Heart left ventricle (tissue), 13 donors: ENCODE measurements around the gene HHATL.

Experiments
- POLR2A ChIP-seq, 2 donors: fragments of 450-650 bp; IDR thresholded peaks; one replicate each; pipeline ENCODE4 v1.6.1; 2017; ENCODE audit warnings: antibody characterized with exemption in 2 of 2, mild to moderate bottlenecking in 2 of 2, moderate library complexity in 2 of 2
- TF ChIP-seq, protein P1 (sequence below), 12 donors: fragments of 200-600 bp; sonication (generic) in 4 of 12; IDR thresholded peaks; one replicate each; pipeline versions ENCODE4 v1.5.0 to v1.8.0; 2018 to 2022; ENCODE audit warnings: antibody characterized with exemption in 12 of 12, mild to moderate bottlenecking in 5 of 12
- donor health status: ischemic (EF 13 %, LVEDD 7.1; RV severe dilation, severe dysfunction).
- donor health status: DM: no; HTN: yes; CAD: no.
- donor health status: DM: no; HTN: no; CAD: no.
- donor health status: ischemic (EF 25% LVEDD 6.9; RV normal size, moderate dysfunction).
- donor health status: ischemic (EF 25% LVEDD 5.7; RV mildly dilated, moderate dysfunction).
- donor health status: ischemic (EF 35%, LVEDD 5.7; RV mildly dilated, moderate dysfunction).
- donor health status: nonischemic (EF 11% LVEDD 7.7; RV severe dilation, severe dysfunction).
- donor health status: DM: yes; HTN: yes; CAD: no.
- donor health status: PGD.
- donor health status: ischemic (EF 29% LVEDD 5.4; RV normal size, mild dysfunction).
- donor health status: nonischemic (EF 23%, LVEDD 6.1; RV moderate dilation, normal function).

DNA sequence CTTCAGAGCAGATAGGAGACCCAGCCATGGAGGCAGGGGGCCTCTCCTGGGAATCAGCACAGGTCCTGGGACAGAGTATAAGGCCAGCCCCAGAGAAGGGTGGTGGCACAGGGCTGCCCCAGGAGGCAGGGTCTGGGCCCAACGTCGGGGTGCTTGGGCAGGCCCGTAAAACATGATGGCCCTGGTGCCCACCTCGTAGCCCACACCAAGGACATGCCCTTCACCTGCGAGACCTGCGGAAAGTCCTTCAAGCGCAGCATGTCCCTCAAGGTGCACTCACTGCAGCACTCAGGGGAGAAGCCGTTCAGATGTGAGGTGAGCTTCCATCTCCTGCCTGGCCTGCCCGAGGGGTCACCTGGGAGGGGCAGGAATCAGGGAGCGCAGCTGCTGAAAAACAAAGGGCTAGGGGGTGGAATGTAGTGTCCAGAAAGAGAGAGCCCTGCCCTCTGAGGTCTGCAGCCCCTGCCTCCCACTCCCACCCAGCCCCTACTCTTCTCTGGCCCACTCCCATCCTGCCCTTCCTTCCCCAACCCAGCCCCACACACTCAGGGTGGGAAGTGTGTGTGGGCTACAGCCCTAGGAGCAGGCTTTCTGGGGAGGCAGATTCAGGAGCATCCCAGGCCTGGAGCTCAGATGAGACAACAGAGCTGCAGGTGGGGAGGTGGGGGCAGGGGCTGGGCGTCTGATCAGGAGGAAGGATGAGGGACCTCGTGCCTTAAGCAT, 39.6 kb downstream of the HHATL start:
- TF ChIP-seq, protein P1, sequence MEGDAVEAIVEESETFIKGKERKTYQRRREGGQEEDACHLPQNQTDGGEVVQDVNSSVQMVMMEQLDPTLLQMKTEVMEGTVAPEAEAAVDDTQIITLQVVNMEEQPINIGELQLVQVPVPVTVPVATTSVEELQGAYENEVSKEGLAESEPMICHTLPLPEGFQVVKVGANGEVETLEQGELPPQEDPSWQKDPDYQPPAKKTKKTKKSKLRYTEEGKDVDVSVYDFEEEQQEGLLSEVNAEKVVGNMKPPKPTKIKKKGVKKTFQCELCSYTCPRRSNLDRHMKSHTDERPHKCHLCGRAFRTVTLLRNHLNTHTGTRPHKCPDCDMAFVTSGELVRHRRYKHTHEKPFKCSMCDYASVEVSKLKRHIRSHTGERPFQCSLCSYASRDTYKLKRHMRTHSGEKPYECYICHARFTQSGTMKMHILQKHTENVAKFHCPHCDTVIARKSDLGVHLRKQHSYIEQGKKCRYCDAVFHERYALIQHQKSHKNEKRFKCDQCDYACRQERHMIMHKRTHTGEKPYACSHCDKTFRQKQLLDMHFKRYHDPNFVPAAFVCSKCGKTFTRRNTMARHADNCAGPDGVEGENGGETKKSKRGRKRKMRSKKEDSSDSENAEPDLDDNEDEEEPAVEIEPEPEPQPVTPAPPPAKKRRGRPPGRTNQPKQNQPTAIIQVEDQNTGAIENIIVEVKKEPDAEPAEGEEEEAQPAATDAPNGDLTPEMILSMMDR (IDR thresholded peaks at IDR 0.05) = no peak
- no peak for TF ChIP-seq POLR2A (IDR thresholded peaks at IDR 0.05)
